Natural killer cell (primary cell): ENCODE data around the gene SSNA1. TPM values are rescaled to one million over a fixed set of nuclear protein-coding genes. Genes with fewer than 3 reads are reported as not detected.

ENCODE experiments used
- ATAC-seq, 3 donors: fragments of 150-1000 bp in 2 of 3; fragments of 200-7000 bp in 1 of 3; cut with Tn5 transposase; 1 replicate in 1 of 3; 2 replicates in 2 of 3; pipeline ENCODE4 v1.10.0; 2021; ENCODE audit warnings: mild to moderate bottlenecking in 2 of 3, moderate library complexity in 2 of 3
- DNase-seq, 2 donors: peaks; one replicate each; pipeline versions ENCODE4 v3.0.0 to v3.0.0-alpha.2; 2013 to 2021; ENCODE audit warnings: mixed read lengths in 1 of 2
- H3K27ac ChIP-seq: one replicate; pipeline ENCODE4 v1.5.1; 2013; ENCODE audit warnings: mild to moderate bottlenecking, low read length
- H3K27me3 ChIP-seq: one replicate; pipeline ENCODE4 v1.6.1; 2013; ENCODE audit warnings: low read length; ENCODE audit not compliant: control insufficient read depth, insufficient read depth
- H3K36me3 ChIP-seq: one replicate; pipeline ENCODE4 v1.6.1; 2013; ENCODE audit warnings: low read length; ENCODE audit not compliant: control insufficient read depth, insufficient read depth
- H3K4me1 ChIP-seq: one replicate; pipeline ENCODE4 v1.6.1; 2013; ENCODE audit warnings: low read length; ENCODE audit not compliant: control insufficient read depth, insufficient read depth
- H3K4me3 ChIP-seq: one replicate; pipeline ENCODE4 v1.5.1; 2013; ENCODE audit warnings: low read length
- H3K9me3 ChIP-seq: one replicate; pipeline ENCODE4 v1.6.1; 2013; ENCODE audit warnings: low read length; ENCODE audit not compliant: control insufficient read depth, insufficient read depth
- H3K27ac Mint-ChIP-seq, 2 donors: one replicate each; pipeline ENCODE4 v1.8.0; 2022; ENCODE audit warnings: mild to moderate bottlenecking in 2 of 2, mixed read lengths in 2 of 2, moderate library complexity in 1 of 2
- H3K27me3 Mint-ChIP-seq, 2 donors: one replicate each; pipeline ENCODE4 v1.8.0; 2022; ENCODE audit warnings: low read depth in 2 of 2, mixed read lengths in 2 of 2
- H3K36me3 Mint-ChIP-seq: one replicate; pipeline ENCODE4 v1.8.0; 2022; ENCODE audit warnings: mixed read lengths
- H3K4me1 Mint-ChIP-seq, 2 donors: one replicate each; pipeline ENCODE4 v1.8.0; 2022; ENCODE audit warnings: mixed read lengths in 2 of 2
- H3K4me3 Mint-ChIP-seq: one replicate; pipeline ENCODE4 v1.8.0; 2022; ENCODE audit warnings: mild to moderate bottlenecking, moderate library complexity, mixed read lengths
- H3K9me3 Mint-ChIP-seq, 2 donors: one replicate each; pipeline ENCODE4 v1.8.0; 2022; ENCODE audit warnings: mixed read lengths in 2 of 2
- CTCF ChIP-seq: fragments of 200-600 bp; IDR thresholded peaks from one replicate; pipeline ENCODE4 v1.8.0; 2022; ENCODE audit warnings: antibody characterized with exemption
- WGBS: methylation state at CpG from one replicate; pipeline ENCODE4 v1.1.7; 2013; ENCODE audit warnings: missing lambda C conversion rate; ENCODE audit not compliant: insufficient coverage; 5-methylcytosine and 5-hydroxymethylcytosine counted together
- intact Hi-C: fragments of 100-400 bp; cut with micrococcal nuclease; formaldehyde crosslinking; loops from one replicate; pipeline ENCODE4 v1.14.2; 2022
- total RNA-seq, 4 donors: library from RNA; stranded (reverse); fragments of 120-200 nt in 1 of 4; gene quantifications; one replicate each; pipeline versions ENCODE4 v1.2.3 to v1.2.4, GENCODE V29; 2013 to 2022

The SSNA1 gene
- total RNA-seq, 3 donors from 2014 or later (not counting 1 experiment from before 2014, with no cell fraction given), result 45.1 to 53.5 (median 52.2) TPM

GRCh38 chr9:137160716-137161557 lies 27.5 kb upstream of the SSNA1 start:
- H3K27ac Mint-ChIP-seq, result no peak overlapping the region
- H3K27ac ChIP-seq, result no peak overlapping the region
- ATAC-seq, result no peak
- DNase-seq, result no peak
- 44% methylated on average over 56 of the region's 56 CpGs for WGBS
- no peak overlapping the region for H3K4me3 ChIP-seq
- H3K4me3 Mint-ChIP-seq, result no peak overlapping the region
- TF ChIP-seq CTCF, result no peak
- H3K4me1 Mint-ChIP-seq, result peaks cover 0 to 5% of the 10 kb centered on the region in 2 donors
- H3K9me3 Mint-ChIP-seq, result no peaks in the 10 kb centered on the region
- H3K27me3 Mint-ChIP-seq, result peaks cover 31 to 45% of the 10 kb centered on the region in 2 donors
- no peaks in the 10 kb centered on the region for H3K36me3 Mint-ChIP-seq
- H3K27me3 ChIP-seq, result peaks cover 55% of the 10 kb centered on the region
- H3K36me3 ChIP-seq, result no peaks in the 10 kb centered on the region
- peaks cover 44% of the 10 kb centered on the region for H3K4me1 ChIP-seq
- intact Hi-C loops, result no loop called here
- H3K9me3 ChIP-seq, result no peaks in the 10 kb centered on the region

- Histone ChIP-seq H3K27ac (no peak overlapping the region), H3K4me1 (peaks cover 37% of the 10 kb centered on the region), H3K36me3 (no peaks in the 10 kb centered on the region), H3K9me3 (no peaks in the 10 kb centered on the region), H3K4me3 (no peak overlapping the region), H3K27me3 (peaks cover 64% of the 10 kb centered on the region)
- no peaks in the 10 kb centered on the region for H3K36me3 Mint-ChIP-seq
- H3K27ac Mint-ChIP-seq, result no peak overlapping the region
- intact Hi-C loops, result no loop called here
- peaks cover 0 to 5% of the 10 kb centered on the region in 2 donors for H3K4me1 Mint-ChIP-seq
- ATAC-seq (no peak), DNase-seq (no peak)
- no peak overlapping the region for H3K4me3 Mint-ChIP-seq
- peaks cover 31 to 52% of the 10 kb centered on the region in 2 donors for H3K27me3 Mint-ChIP-seq
- no peak for TF ChIP-seq CTCF
- H3K9me3 Mint-ChIP-seq, result no peaks in the 10 kb centered on the region
- 15% methylated on average over 69 of the region's 71 CpGs for WGBS
Measured at GRCh38 chr9:137161558-137162486, 26.7 kb upstream of the SSNA1 start.

- H3K4me3 ChIP-seq, result no peak overlapping the region
- TF ChIP-seq CTCF, result no peak
- Mint-ChIP-seq H3K4me1 (peaks cover 0 to 5% of the 10 kb centered on the region in 2 donors), H3K4me3 (peak overlapping the region; percentile 28), H3K27ac (no peak overlapping the region), H3K36me3 (no peaks in the 10 kb centered on the region), H3K27me3 (peaks cover 28 to 52% of the 10 kb centered on the region in 2 donors), H3K9me3 (no peaks in the 10 kb centered on the region)
- WGBS, result 24% methylated on average over 74 of the region's 74 CpGs
- H3K4me1 ChIP-seq, result peaks cover 28% of the 10 kb centered on the region
- peak in 1 of 2 donors; percentile 48 for DNase-seq
- no peak overlapping the region for H3K27ac ChIP-seq
- H3K27me3 ChIP-seq, result peaks cover 58% of the 10 kb centered on the region
- no peaks in the 10 kb centered on the region for H3K9me3 ChIP-seq
- ATAC-seq, result peak in 1 of 3 donors; percentile 42
- intact Hi-C loops, result no loop called here
- H3K36me3 ChIP-seq, result no peaks in the 10 kb centered on the region
Measured at GRCh38 chr9:137162505-137163364, 25.7 kb upstream of the SSNA1 start.
